Measurements from ENCODE around the gene FANCF.

Gene FANCF

DNA sequence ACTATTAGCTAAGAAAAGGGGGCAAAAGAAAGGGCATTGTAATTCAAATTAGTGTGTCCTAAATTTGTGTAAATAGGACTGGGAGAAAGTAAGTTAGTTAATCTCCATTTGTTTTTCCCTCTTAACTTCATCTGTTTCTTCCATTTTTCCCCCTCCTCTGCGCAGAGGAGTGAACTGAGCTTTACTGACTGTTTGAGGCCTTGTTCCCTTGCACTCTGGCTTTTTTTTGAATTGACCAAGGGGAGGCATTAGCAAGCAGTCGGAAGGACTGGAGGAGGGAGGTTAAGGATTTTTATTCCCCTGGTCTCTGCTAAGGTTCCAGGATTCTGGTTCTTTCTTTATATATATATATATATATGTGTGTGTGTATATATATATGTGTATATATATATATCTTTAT lies 15.2 kb upstream of the FANCF start:
- H3K27ac Mint-ChIP-seq, result no peak overlapping the region
- H3K9me3 Mint-ChIP-seq, result no peaks in the 10 kb centered on the region
- H3K4me3 Mint-ChIP-seq, result no peak overlapping the region
- intact Hi-C loops (cut with micrococcal nuclease), result no loop called here
- H3K36me3 Mint-ChIP-seq (ENCODE audit: low read depth), result no peaks in the 10 kb centered on the region
- H3K27me3 Mint-ChIP-seq, result no peaks in the 10 kb centered on the region
- H3K4me1 Mint-ChIP-seq (ENCODE audit: low read depth), result no peaks in the 10 kb centered on the region

DNA sequence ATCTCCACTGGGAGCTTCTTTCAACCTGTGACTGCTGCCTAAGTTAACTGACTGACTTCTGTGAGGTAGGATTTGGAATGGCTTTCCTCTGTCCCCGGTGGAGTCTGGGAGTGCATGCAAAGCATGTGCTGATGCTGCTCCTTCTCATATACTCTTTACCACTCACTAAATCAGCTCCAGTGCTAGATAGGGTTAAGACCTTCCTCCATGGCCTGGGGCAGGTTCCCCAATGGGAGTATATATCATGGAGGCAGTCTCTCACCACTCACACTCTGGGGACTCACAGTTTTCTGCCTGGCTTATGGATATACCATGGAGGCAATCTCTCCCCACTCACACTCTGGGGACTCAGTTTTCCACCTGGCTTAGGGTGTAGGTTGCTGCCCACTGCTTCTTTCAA lies 10.1 kb upstream of the FANCF start:
- Mint-ChIP-seq H3K27me3 (peaks cover 1% of the 10 kb centered on the region), H3K9me3 (peaks cover 7% of the 10 kb centered on the region), H3K4me1 (ENCODE audit: low read depth) (no peaks in the 10 kb centered on the region), H3K4me3 (no peak overlapping the region), H3K27ac (no peak overlapping the region), H3K36me3 (ENCODE audit: low read depth) (no peaks in the 10 kb centered on the region)
- intact Hi-C loops (cut with micrococcal nuclease), result no loop called here

DNA sequence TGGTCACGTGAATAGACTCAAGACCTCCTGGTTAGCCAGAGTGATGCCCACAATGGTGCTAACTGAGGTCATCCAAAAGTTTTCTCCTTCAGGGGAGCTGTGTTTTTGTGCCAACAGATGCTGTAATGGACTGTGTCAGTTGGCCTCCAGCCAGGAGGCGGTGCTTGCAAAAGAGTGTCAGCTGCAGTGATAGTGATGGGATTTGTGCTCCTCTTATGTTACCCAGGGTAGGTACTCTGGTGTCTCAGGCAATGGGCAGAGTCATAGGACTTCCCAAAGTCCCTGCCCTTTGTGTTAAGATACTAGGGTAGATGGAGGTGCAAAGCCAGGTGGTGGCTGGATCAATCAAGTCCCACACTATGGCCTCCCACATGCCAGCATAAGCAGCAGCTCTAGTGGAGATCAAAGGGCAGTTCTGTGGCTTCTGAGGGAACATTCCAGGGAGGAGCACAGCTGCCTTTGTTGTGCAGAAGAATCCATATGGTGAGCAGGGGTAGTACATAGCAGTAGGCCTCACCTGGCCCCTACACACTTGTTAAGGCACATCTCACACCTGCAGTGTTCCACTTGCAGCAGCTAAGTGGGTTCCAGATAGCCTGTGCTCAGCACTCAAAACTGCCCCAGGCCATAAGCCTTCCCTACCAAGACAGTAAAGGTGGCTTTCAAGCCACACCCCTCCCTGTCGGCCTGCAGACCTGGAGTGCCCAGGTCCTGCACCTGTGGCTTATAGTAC lies 9.4 kb upstream of the FANCF start:
- H3K4me3 Mint-ChIP-seq, result no peak overlapping the region
- peaks cover 7% of the 10 kb centered on the region for H3K9me3 Mint-ChIP-seq
- H3K36me3 Mint-ChIP-seq (ENCODE audit: low read depth), result no peaks in the 10 kb centered on the region
- H3K27ac Mint-ChIP-seq, result no peak overlapping the region
- H3K27me3 Mint-ChIP-seq, result peaks cover 1% of the 10 kb centered on the region
- intact Hi-C loops (cut with micrococcal nuclease), result no loop called here
- no peaks in the 10 kb centered on the region for H3K4me1 Mint-ChIP-seq (ENCODE audit: low read depth)

DNA sequence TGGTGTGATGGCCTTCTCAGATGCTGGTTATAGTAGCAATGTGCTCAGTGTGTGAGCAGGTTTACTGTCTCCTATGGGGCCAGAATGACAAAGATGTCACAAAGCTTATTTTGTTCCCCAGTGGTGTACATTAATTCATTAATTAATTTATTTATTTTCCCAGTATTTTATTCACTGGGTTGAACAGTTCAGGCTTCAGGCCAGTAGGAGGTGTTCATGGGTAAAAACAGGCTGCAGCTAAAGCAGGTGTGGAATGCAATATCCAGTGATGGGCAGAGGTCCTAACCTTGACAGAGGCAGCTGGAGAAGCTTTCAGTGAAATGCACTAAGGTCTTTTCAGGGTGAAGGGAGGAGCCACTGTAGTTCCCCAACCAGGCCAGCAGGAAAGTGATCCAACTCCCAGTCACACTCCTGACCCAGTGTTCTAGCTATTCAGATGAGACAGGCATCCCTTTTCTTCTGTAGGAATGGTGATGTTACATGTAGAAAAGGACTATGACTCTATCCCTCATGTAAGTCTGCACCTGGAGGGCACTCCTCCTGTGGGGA lies 7.8 kb upstream of the FANCF start:
- Mint-ChIP-seq H3K4me3 (no peak overlapping the region), H3K4me1 (ENCODE audit: low read depth) (no peaks in the 10 kb centered on the region), H3K9me3 (peaks cover 7% of the 10 kb centered on the region), H3K27me3 (peaks cover 1% of the 10 kb centered on the region), H3K36me3 (ENCODE audit: low read depth) (no peaks in the 10 kb centered on the region), H3K27ac (no peak overlapping the region)
- intact Hi-C loops (cut with micrococcal nuclease), result no loop called here

DNA sequence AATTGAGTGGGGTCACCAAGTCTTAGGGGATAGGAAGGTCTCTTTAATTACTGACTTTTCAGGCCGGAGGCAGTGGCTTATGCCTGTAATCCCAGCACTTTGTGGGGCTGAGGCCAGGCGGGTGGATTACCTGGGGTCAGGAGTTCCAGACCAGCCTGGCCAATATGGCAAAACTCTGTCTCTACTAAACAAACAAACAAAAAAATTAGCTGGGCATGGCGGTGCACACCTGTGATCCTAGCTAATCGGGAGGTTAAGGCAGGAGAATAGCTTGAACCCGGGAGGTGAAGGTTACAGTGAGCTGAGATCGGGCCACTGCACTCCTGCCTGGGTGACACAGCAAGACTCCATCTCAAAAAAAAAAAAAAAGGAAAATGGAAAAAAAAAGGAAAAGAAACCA lies 1.8 kb upstream of the FANCF start:
- H3K27ac Mint-ChIP-seq, result no peak overlapping the region
- no peaks in the 10 kb centered on the region for H3K27me3 Mint-ChIP-seq

DNA sequence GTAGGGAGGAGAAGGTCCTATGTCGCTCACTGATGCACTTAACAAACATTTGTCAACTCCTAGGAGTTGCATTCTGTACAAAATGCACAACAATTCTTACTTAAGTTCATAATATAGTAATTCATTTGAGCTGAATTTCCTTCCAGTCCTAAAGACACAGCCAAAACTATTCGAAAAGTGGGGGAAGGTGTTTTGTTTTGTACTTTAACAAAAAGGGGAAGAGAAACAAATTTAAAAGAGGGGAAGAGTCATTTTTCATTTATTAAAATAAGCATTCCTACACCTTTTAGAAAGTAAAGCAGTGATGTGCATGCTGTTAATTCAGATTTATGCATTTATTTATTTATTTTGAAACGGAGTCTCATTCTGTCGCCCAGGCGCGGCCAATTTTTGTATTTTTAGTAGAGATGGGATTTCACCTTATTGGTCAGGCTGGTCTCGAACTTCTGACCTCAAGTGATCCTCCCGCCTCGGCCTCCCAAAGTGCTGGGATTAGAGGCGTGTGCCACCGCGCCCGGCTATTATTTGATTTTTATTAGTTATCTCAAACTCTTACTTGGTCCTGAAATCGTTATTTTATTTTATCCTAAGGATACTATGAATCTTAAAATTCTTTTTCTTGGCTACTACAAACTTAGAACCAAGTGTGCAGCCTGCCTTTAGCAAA lies 1.1 kb upstream of the FANCF start:
- H3K4me1 Mint-ChIP-seq (ENCODE audit: low read depth), result peaks cover 8% of the 10 kb centered on the region
- H3K4me3 Mint-ChIP-seq, result no peak overlapping the region
- intact Hi-C loops (cut with micrococcal nuclease), result loop anchor here (5.0 kb wide), 1 partner anchor 464 kb away; no protein-coding TSS in a partner anchor

More for the DNA sequence above, 1.8 kb upstream of the FANCF start:
- Mint-ChIP-seq H3K36me3 (ENCODE audit: low read depth) (peaks cover 8% of the 10 kb centered on the region), H3K4me1 (ENCODE audit: low read depth) (peaks cover 8% of the 10 kb centered on the region), H3K9me3 (no peaks in the 10 kb centered on the region), H3K4me3 (no peak overlapping the region)
- intact Hi-C loops (cut with micrococcal nuclease), result loop anchor here (5.0 kb wide), 1 partner anchor 465 kb away; no protein-coding TSS in a partner anchor

DNA sequence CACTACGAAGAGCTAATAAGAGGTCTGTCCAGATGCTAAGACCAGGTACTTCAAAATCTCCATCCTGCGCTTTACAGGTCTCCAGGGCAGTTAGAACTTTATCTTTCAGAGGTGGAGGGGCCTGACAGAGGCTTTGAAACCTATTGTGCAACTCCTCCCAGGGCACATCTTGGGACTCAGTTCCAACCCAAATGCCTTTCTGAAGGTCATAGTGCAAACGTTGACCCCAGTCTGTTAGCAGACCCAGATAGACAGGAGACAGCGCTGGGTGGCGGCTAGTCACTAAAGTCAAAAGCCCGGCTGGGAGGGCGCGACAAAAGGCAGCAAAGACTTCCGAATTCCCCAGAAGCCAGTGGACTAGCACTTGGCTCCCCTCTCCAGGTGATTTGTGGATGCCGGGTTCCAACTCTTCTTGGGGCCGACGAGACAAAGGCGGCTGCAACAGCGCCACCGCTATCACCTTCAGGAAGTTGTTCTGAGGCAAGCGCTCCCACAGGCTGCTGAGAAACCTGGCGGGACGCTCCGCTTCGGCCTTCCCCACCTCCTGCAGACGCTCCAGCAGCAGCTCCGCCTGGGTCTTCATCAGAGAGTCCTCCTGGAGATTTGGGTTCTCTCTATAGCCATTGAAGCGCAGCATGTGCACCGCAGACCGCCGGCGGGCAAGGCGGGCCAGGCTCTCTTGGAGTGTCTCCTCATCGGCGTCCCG lies 728 bp downstream of the FANCF start:
- Mint-ChIP-seq H3K4me1 (ENCODE audit: low read depth) (peaks cover 13% of the 10 kb centered on the region), H3K27ac (peak overlapping the region; percentile 98), H3K36me3 (ENCODE audit: low read depth) (peaks cover 8% of the 10 kb centered on the region), H3K27me3 (no peaks in the 10 kb centered on the region), H3K9me3 (peaks cover 4% of the 10 kb centered on the region), H3K4me3 (peak overlapping the region; percentile 98)
- intact Hi-C loops (cut with micrococcal nuclease), result loop anchor here (5.0 kb wide), 2 partner anchors 207 to 463 kb away; no protein-coding TSS in a partner anchor

More for the DNA sequence above, 1.1 kb upstream of the FANCF start:
- H3K27ac Mint-ChIP-seq, result peak overlapping the region; percentile 98
- H3K27me3 Mint-ChIP-seq, result no peaks in the 10 kb centered on the region
- peaks cover 8% of the 10 kb centered on the region for H3K36me3 Mint-ChIP-seq (ENCODE audit: low read depth)
- H3K9me3 Mint-ChIP-seq, result no peaks in the 10 kb centered on the region

DNA sequence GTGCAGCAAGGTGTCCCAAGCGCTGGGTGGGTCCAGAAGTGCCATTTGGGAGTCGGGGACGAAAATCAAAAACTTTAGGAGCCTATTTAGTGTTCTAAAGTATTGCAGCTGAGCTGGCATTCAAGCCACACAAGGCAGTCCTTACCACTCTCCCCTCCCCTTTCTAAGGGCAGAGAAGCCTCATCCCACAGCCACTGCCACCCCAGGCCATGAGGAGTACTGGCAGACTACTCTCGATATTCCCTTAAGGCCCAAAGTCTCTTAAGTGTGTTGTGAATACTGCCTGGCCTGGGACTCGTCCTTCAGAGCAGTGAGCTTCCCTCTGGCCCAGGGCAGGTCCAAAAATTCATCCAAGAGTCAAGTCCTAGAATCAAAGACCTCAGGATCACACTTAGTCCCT lies 7.8 kb downstream of the FANCF start:
- no peaks in the 10 kb centered on the region for H3K36me3 Mint-ChIP-seq (ENCODE audit: low read depth)
- peaks cover 14% of the 10 kb centered on the region for H3K9me3 Mint-ChIP-seq
- H3K27ac Mint-ChIP-seq, result no peak overlapping the region

DNA sequence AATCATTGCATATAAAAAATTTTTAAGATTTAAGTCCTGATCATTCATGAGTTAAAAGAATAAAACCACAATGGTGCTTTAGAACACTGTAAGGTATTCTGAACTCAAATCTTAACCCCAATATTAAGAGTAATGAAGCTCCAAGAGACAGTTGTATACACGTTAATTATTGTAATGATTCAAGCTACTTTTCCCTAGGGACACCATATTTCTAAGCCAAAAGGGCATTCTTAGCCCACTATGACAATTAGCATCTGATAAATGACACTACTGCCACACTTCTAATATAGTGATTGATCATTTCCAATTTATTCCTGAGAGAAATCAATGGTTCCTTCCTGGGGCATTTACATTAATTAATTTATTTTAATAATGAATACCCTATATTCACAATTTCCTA lies 21.7 kb downstream of the FANCF start:
- no peaks in the 10 kb centered on the region for H3K27me3 Mint-ChIP-seq
- H3K27ac Mint-ChIP-seq, result no peak overlapping the region
- H3K9me3 Mint-ChIP-seq, result no peaks in the 10 kb centered on the region
- no peaks in the 10 kb centered on the region for H3K4me1 Mint-ChIP-seq (ENCODE audit: low read depth)
- intact Hi-C loops (cut with micrococcal nuclease), result no loop called here
- H3K4me3 Mint-ChIP-seq, result no peak overlapping the region
- H3K36me3 Mint-ChIP-seq (ENCODE audit: low read depth), result no peaks in the 10 kb centered on the region

More for the DNA sequence above, 7.8 kb downstream of the FANCF start:
- peaks cover 5% of the 10 kb centered on the region for H3K4me1 Mint-ChIP-seq (ENCODE audit: low read depth)
- intact Hi-C loops (cut with micrococcal nuclease), result no loop called here
- no peaks in the 10 kb centered on the region for H3K27me3 Mint-ChIP-seq
- no peak overlapping the region for H3K4me3 Mint-ChIP-seq

DNA sequence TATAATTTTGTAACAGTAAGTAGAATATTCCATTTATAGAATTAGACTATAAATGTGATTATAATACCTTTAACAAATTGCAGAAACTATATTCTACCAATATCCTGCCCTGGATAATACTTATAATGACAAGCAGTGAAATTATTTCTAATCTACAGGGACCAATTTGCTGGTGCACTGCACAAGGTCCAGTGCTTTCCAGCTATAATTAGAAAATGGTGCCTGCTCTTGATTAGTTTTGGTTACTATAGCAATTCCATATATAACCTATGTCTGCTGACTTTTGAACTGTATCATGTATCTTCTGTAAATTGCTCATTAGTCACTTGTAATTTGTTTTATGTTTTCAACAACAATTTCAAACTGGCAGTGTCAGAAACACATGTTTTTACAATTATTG lies 23.1 kb downstream of the FANCF start:
- intact Hi-C loops (cut with micrococcal nuclease), result no loop called here
- Mint-ChIP-seq H3K36me3 (ENCODE audit: low read depth) (no peaks in the 10 kb centered on the region), H3K27me3 (no peaks in the 10 kb centered on the region), H3K9me3 (no peaks in the 10 kb centered on the region), H3K4me3 (no peak overlapping the region), H3K4me1 (ENCODE audit: low read depth) (no peaks in the 10 kb centered on the region), H3K27ac (no peak overlapping the region)

DNA sequence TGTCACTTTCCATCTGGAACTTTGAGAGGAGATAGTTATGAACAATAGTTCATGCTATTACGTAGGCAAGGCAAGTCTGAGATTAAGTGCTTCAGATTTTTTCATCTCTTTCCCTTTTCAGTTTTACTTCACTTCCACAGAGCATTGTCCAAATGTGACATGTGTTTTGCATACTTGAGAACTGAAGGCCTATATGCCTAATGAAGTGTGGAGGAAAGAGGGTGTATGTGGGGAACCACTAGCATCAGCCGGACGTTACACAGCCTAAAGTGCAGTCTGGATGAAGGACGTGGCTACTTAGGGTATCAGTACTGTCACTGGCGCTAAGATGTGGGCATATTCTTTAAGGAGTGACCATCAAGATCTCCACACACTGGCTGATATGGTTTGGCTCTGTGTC lies 26.2 kb downstream of the FANCF start:
- no peaks in the 10 kb centered on the region for H3K4me1 Mint-ChIP-seq (ENCODE audit: low read depth)
- H3K4me3 Mint-ChIP-seq, result no peak overlapping the region
- no peak overlapping the region for H3K27ac Mint-ChIP-seq
- H3K36me3 Mint-ChIP-seq (ENCODE audit: low read depth), result no peaks in the 10 kb centered on the region
- intact Hi-C loops (cut with micrococcal nuclease), result no loop called here
- H3K9me3 Mint-ChIP-seq, result no peaks in the 10 kb centered on the region
- no peaks in the 10 kb centered on the region for H3K27me3 Mint-ChIP-seq

DNA sequence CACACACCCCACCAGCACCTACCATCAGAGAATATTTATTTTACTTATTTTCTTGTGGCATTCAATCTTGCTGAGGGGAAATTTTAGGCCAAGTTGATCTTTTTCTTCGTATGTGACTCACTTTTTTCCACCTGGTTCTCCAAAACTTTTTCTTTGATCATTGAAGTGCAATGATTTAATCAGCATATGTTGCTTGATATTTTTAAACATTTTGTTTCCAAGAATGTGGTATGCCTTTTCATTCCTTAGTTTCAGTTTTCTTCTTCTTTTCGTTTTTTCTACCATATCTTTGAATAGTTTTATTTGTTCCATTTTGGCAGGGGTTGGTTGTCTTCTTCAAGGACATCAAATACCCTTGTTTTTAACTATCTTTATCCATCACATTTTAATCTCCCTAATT lies 28.6 kb downstream of the FANCF start:
- intact Hi-C loops (cut with micrococcal nuclease), result no loop called here
- Mint-ChIP-seq H3K9me3 (no peaks in the 10 kb centered on the region), H3K27me3 (no peaks in the 10 kb centered on the region), H3K4me3 (no peak overlapping the region), H3K4me1 (ENCODE audit: low read depth) (no peaks in the 10 kb centered on the region), H3K36me3 (ENCODE audit: low read depth) (no peaks in the 10 kb centered on the region), H3K27ac (no peak overlapping the region)

DNA sequence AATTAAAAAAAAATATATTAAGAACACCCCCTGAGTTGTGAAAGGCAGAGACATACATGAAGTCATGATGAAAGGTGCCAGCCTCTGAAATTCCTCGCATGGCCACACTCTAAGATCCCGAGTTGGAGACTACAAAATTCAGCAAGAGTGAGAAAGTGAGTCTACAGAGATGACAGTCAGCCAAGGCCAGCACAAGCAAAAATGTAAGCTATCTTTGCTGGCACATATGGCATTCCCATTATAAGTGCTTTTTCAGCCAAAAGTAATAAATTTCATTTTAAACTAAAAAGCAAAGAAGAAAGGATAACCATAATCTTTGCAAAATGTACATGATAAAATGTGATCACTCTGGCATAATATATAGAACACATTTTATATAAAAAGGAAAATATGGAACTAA lies 40.6 kb downstream of the FANCF start:
- intact Hi-C loops (cut with micrococcal nuclease), result no loop called here
- Mint-ChIP-seq H3K9me3 (no peaks in the 10 kb centered on the region), H3K4me1 (ENCODE audit: low read depth) (no peaks in the 10 kb centered on the region), H3K36me3 (ENCODE audit: low read depth) (no peaks in the 10 kb centered on the region), H3K27ac (no peak overlapping the region), H3K4me3 (no peak overlapping the region), H3K27me3 (no peaks in the 10 kb centered on the region)

DNA sequence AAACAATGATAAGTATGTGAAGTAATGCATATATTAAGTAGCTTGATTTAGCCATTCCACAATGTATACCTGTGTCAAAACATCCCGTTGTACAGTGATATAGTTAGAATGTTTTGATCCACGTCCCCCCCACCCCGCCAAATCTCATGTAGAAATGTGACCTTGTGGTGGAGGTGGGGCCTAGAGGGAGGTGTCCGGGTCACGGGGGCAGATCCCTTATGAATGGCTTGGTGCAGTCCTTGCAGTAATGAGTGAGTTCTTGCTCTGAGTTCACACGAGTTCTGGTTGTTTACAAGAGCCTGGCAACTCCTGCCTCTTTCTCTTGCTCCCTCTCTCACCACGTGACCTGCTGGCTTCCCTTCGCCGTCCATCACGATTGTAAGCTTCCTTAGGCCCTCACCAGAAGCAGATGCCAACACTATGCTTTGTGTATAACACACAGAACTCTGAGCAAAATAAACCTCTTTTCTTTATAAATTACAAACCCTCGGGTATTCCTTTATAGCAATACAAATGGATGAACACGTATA lies 41.6 kb downstream of the FANCF start:
- H3K4me3 Mint-ChIP-seq, result no peak overlapping the region
- no peaks in the 10 kb centered on the region for H3K27me3 Mint-ChIP-seq
- intact Hi-C loops (cut with micrococcal nuclease), result no loop called here
- H3K27ac Mint-ChIP-seq, result no peak overlapping the region
- H3K4me1 Mint-ChIP-seq (ENCODE audit: low read depth), result no peaks in the 10 kb centered on the region
- no peaks in the 10 kb centered on the region for H3K9me3 Mint-ChIP-seq
- H3K36me3 Mint-ChIP-seq (ENCODE audit: low read depth), result no peaks in the 10 kb centered on the region

All from dendritic cell treated with granulocyte-macrophage colony-stimulating factor and Interleukin-4, amounts not matched to agents 40 ng/mL and 50 ng/mL, for 4 days (primary cell).